Stimulated activated CD4-positive, alpha-beta T cell treated with anti-CD3 and anti-CD28 coated beads, TNF-alpha, amount 100 ng/mL, for 24 hours (primary cell): Measurements from ENCODE around the gene CCDC63.

ENCODE experiments used
- DNase-seq, 3 experiments: peaks; one replicate each; pipeline ENCODE4 v3.0.0-alpha.2; 2020; ENCODE audit warnings: low read depth in 3 of 3

The CCDC63 gene

DNA sequence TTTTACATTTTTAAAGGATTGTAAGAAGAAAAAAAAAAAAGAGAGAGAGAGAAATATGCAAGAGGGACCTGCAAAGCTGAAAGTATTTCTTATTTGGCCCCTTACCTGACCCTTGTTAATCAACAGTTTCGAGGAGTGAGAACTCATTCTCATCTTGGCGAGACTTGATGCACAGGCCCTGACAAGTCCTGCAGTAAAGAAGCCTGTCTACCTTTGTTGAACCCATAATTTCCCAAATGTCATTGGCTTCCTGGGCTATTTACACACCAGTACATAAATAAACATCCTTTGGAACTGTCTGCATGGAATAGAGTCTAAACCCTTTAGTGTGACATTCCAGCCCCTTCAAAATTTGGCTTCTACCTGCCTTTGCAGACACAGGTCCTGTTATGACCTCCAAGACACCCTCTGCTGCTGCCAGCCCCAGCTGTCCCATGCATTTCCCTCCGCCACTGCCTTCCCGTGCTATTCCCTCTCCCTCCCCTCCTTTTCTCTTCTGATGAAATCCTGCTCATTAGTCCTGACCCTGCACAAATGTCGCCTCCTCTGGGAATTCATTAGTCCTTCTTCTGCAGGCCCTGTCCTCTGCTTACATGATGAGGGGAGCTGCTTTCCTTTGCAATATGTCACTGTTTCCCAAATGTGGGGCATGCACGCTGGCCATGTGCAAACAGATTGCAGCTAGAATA lies 38.5 kb downstream of the CCDC63 start:
- DNase-seq: no peak

DNA sequence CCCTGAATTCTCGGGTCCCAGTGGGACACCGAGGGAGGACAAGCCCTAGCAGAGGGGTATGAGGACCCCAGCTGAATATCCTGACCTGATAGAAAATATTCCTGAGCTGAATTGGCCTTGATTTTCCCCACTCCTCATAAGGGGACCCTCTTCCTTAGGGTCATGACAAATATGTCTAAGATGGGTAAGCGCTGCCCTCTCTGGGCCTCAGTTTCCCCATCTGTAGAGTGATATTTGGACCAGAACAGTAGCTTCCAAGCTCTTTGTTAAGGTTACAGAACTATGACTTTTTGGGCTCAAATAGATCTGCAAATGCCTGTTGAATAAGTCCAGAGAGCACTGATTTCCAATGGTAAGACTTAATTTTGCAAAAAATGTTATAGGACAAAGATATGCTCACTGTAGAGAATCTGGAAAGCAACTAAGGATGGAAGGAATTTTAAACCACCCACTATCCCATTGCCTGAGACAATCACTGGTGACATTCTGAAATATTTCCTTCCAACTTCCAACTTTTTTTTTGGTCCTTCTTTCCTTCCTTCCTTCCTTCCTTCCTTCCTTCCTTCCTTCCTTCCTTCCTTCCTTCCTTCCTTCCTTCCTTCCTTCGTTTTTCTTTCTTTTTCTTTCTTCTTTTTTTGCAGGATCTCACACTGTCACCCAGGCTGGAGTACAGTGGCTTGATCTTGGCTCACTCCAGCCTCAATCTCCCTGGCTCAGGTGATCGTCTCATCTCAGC lies 41.6 kb downstream of the CCDC63 start:
- no peak for DNase-seq

DNA sequence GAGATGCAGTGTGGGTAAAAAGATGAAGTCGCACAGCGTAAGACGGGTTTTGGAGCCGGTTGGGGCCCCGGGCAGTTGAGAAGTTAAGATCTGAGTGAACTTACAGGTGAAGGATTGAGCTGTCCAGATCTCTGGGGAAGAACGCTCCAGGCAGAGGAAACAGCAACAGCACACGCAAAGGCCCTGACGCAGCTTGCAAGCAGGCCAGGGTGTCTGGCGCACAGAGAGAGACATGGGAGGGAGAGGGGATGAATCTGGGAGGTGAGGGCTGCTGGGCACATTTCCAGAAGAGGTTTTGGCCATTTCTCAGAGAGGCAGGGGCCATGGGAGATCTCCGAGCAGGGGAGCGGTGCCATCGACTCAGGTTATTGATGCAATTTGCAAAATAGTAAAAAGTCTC lies 42.6 kb downstream of the CCDC63 start:
- no peak for DNase-seq

DNA sequence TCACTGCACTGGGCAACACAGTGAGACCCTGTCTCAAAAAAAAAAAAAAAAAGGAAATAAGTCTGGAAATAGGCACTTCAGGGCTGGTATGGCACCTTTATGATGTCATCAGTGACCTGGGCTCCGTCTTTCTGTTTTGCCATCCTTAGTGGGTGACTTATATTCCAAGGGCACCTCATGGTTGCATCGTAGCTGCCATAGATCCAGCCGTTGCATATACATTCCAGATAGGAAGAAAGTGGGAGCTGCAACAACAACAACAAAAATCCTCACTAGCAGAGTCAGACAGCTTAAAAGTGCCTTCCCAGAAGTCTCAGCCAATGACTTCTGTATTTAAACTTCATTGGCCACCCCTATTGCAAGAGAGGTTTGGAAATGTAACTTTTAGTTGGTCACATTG lies 47.2 kb downstream of the CCDC63 start:
- no peak for DNase-seq

DNA sequence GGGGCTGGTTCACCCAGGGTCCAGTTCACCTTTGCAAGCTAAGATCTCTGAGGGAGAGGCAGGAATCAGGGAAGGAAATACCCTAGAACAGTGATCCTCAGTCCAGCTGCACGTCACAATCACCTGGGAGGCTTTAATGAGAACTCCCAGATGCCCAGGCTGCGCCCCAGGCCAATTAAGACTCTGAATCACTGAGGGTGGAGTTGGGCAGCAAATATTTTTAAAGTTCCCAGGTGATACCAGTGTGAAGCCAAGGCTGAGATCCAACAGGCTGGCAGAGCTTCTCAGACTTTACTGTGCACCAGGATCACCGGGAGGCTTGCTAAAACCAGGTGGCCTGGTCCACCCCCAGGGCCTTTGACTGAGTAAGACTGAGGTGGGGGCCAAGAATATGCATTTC lies 49.8 kb downstream of the CCDC63 start:
- no peak for DNase-seq

DNA sequence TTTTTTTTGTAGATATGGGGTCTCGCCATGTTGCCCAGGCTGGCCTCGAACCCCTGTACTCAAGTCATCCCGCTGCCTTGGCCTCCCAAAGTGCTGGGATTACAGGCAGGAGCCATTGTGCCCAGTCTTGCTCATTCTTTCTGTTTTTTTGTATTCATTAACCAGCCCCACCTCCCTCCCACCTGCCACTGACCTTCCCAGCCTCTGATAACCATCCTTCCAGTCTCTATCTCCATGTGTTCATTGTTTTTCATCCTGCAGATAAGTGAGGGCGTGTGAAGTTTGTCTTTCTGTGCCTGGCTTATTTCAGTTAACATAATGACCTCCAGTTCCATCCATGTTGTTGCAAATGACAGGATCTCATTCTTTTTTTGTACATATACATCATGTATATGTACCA lies 54.6 kb downstream of the CCDC63 start:
- no peak for DNase-seq

DNA sequence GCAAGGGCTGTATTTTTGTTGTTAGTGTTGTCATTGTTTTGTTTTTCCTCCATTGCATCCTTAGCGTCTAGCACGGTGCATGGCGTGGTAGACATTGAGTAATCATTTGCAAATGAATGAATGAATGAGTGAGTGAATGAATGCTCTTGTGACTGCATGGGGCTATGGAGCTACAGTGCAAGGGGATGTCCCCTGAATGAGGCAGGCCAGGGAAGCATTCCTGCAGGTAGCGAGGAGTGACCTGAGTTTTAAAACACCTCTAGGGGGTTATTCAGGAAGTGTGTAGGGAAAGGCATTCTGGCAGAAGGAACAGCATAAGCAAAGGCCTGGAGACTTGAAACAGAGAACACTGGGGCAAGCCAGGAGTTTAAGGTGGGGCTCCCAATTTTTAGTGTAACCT lies 56.7 kb downstream of the CCDC63 start:
- DNase-seq: no peak

DNA sequence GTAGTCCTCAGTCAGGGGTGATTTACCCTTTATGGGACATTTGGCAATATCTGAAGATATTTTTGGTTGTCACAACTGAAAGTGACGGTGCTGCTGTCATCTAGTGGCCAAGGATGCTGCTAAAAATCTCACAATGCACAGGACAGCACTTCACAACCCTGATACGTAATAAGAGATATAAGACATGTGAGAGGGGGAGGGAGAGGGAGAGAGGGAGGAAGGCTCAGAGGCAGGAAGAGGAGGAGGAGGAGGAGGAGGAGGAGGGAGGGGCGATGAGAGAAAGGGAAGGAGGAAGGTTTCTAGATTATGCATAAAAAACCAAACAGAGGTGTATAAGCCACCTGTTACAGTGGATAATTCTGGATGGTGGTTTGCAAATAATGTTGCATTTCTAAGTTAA lies 59.3 kb downstream of the CCDC63 start:
- no peak for DNase-seq

DNA sequence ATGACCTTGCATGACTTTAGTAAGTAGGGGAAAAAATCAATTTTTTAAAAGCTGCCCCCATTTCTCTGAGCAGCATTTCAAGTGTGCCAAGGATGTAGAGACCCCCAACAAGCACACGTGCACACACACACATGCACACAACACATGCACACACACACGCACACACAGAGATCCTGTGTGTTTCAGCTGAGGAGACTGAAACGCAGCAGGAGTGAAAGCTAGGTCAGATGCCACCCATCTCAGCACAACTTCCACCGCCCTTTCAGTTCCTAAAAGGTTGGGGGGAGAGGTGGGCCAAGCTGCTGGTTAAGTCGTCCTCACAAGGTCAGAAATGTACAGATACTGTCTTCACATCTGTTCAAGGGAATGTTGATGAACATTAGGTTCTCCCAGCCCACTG lies 59.7 kb downstream of the CCDC63 start:
- DNase-seq: no peak

DNA sequence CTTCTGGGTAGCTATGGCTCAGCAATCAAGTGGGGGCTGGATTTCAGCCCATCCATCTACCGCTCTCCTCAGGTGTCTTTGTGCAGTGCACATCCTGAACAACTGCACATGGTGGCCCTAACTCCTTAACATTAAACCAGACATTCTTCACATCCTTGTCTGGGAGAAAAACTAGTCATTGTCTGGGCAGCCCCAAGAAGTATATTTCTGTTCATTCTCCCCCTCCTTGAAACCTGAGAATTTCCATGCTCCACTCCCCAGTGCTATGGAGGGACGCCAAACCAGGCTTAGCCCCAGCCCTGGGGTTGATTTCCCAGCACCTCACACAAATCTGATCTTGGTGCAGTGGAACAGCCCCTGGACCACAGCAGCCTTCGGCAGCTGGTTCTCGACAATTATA lies 60.2 kb downstream of the CCDC63 start:
- DNase-seq: no peak

DNA sequence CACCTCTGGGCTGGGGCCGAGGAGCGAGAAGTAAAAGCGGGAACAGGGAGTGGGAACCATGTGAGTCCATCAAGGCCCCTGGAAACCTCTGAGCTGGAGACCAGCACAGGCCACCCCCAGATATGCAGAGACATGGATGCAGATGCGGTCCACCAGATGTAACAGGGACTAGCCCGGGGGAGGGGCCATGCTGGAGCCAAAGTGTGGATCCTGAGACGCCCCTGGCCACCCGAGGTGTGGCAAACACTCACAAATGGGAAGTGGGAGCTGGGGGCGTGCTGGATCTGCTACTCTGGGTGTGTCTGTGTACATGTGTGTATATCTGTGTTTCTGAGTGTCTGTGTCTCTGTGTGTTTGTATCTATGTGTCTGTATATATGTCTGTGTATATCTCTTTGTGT lies 60.8 kb downstream of the CCDC63 start:
- DNase-seq: no peak

DNA sequence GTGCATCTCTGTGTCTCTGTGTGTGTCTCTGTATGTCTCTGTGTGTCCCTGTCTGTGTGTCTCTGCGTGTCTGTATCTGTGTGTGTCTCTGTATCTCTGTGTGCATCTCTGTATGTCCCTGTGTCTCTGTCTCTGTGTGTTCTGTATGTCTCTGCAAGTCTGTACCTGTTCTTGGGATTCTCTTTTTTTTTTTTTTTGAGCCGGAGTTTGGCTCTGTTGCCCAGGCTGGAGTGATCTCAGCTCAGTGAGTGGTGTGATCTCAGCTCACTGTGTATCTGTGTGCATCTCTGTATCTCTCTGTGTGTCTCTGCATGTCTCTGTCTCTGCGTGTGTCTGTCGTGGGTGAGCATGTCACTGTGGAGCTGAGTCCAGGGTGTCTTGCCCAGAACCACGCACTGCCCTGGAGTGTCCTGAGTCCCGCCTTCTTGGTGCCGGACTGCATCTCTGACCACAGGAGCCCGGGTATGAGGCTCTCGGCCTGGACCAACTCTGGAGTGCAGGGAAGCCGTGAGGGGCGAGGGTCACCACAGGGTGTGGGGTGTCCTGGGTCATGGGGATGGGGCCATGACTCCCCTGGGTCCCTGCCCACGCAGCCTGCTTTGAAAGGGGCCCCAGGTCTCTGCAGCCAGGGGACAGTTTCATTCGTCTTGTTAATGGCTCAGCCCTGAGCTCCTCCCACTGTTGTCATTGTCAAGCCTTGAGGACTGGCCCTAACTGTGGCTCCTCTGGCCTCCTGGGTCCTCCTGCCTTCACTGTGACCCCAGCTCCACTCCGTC lies 61.8 kb downstream of the CCDC63 start:
- no peak for DNase-seq

DNA sequence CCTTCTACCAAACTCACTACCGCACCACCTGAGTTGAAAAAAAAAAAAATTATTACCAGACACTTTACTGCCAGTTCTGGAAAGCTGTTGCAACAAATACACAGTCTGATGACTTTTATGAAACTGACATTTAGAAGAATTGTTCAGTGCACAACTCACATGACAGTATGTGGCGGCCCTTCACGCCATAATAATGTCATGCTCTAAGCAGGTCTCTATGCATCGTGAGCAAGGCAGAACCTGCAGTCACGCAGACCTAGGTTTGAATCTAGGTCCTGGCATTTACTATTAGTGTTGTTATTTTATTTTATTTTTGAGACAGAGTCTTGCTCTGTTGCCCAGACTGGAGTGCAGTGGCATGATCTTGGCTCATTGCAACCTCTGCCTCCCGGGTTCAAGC lies 65.5 kb downstream of the CCDC63 start:
- DNase-seq: no peak

DNA sequence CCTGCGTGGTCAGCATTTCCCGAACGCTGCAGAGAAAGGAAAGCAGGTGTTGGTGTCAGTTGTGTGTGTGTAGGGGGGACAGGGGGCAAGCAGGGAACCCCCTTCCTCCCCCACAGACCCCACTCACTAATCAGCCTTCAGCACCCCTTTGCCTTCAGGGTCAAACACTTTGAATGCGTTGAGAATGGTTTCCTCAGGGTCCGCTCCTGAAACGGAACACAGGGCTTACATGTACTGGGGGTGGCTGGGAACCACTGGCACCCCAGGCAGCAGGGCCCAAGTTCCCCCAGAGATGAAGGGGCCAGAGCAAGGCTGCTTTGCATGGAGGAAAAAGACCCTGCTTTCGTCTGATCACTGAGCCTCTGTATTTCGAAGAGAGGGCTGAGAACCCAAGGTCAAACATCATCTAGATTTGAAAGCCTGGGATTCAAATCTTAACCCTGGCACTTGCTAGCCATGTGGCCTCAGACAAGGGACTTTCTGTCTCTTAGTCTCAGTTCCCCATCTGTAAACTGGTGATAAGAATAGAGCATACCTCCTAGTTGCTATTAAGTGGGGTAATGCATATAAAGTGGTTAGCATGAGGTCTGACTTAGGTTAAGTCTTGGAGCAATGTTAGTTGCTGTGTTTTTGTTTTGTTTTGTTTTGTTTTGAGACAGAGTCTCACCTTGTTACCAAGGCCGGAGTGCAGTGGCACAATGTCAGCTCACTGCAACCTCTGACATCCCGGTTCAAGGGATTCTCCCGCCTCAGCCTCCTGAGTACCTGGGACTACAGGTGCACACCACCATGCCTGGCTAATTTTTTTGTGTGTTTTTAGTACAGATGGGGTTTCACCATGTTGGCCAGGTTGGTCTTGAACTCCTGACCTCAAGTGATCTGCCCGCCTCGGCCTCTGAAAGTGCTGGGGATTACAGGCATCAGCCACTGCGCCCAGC lies 66.6 kb downstream of the CCDC63 start:
- DNase-seq: no peak

DNA sequence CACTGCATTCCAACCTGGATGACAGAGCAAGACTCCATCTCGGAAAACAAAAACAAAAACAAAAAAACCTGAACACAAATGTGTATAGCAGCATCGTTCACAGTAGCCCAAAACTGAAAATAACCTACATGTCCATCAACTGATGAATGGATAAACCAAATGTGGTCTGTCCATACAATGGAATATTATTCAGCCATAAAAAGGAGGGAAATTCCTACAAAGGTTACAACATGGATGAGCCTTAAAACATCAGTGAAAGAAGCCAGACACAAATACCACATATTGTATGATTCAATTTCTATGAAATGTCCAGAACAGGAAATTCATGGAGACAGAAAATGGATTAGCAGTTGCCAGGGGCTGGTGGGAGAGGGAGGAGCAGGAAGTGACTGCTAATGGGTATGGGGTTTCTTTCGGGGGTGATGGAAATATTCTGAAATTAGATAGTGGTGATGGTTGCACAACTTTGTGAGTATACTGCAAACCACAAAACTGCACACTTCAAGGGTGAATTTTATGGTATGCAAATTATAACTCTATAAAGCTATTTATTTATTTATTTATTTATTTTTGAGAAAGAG lies 69.6 kb downstream of the CCDC63 start:
- no peak for DNase-seq

DNA sequence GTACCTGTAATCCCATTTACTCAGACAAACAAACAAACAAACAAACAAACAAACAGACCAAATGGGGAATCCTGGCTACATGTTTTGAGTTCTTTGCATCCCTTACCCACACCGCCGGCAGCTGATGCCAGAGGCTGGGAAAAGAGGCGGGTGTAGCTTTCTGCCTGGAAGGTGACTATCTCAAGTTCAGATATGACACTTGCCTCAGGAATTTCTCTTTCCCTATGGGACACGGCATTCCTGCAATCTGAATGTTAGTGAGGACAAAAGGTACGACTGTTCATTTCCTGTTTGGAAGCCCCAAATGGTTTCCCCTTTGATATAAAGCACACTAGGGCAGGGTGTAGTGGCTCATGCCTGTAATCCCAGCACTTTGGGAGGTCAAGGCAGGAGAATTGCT lies 70.7 kb downstream of the CCDC63 start:
- DNase-seq: no peak

DNA sequence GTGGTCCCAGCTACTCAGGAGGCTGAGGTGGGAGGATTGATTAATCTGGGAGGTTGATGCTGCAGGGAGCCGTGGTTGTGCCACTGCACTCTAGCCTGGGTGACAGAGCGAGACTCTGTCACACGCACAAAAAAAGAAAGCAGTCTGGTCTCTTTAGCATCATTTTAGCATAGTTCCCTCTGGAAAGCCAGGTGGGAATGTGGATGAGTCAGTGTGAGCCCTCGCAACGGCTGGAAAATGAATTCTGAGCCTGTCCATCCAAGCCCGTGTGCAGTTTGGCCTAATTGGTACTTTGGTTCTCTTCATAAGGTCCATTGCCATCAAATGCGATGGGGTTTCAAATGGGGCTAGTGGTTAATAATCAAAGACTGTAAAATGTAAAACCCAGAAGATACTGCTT lies 71.2 kb downstream of the CCDC63 start:
- DNase-seq: no peak

DNA sequence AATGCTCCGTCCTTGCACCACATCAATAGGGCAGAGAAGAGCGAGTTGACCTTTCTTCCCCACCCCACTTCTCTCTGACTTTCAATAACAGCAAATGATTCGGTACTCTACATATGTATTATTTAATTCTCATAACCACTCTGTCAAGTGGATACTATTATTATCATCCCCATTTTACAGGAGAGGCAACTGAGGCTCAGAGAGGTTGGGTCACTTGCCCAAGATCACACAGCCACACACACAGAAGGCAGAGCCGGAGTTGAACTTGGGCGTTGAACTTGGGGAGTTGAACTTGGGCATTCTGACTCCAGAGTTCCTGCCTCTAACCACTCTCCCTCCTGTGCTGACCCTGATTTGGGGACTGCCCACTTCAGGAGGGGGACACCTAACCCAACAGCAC lies 72.9 kb downstream of the CCDC63 start:
- DNase-seq: no peak

DNA sequence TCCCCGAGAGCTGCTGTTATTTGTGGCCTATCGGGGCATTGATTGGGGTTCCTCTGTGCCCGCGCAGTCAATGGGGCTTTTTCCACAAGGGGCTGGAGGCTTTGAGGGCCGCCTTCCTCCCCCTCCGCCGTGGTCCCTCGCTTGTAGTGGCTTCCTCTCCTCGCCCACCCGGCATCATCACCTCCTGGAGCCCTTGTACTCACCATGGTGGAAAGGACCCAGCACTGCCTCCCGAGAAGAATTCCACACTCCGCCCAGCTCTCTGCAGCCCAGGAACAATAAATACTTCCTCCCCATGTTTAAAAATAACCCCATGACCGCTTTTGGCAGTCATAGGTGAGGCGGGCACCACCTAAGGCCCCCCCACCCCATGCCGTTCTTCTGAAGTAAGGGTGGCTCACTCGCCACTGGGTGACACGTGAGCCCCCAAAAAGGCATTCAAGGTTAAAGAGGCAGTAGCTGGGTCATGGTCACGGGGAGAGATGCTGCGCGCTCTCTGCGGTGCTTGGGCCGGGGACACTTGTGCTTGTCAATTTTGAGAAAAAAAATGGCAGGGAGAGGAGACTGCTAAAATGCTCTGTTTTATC lies 73.6 kb downstream of the CCDC63 start, which contains the start of gene MYL2:
Gene MYL2 (minus strand): TSS at position 256 of the 587 bp plus-strand sequence. CDS start 50 bp downstream, at position 206.
- no peak for DNase-seq

DNA sequence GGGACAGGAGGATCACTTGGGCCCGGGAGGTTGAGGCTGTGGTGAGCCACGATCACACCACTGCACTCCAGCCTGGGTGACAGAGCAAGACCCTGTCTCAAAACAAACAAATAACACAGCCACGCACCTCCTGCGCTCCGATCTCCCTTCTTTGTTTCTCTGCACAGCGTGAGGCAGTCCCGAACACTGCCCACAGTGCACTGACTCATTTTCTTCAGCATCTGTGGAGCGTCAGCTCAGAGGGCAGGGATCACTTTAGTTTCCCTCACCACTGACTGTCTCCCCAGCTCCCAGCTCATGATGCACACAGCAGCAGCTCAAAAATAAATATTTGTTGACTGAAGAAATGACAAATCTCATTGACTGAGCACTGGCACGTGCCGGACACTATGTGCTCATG lies 74.5 kb downstream of the CCDC63 start:
- DNase-seq: no peak

DNA sequence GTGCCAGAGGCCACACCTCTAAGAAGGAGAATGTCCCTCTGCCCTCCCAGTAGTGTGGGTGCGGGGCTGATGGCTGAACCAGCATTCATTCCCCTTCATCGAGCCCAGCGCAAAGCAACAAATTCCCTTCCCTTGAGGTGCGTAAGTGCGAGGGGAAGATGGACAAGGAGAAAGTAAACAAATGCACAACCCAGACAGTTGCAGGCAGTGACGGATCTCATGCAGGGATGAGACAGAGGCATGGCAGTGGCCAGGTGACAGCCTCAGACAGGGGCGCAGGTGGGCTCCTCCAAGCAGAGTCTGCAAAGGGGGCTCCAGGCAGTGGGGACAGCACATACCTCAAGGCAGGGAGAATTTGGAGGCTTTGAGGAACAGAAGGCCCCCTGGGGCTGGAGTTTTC lies 75.9 kb downstream of the CCDC63 start:
- DNase-seq: no peak
